Calu3 (cell line): ENCODE results near the gene CES2. TPM values are rescaled to one million over a fixed set of nuclear protein-coding genes. Genes with fewer than 3 reads are reported as not detected.

Experiments used
- BruUV-seq: library from RNA; stranded (reverse); fragments of 400-500 nt; replicated peaks from 2 replicates; lab custom pipeline; 2021; lab: Mats Ljungman, UMichigan
- CTCF ChIA-PET: fragments of 300-600 bp; sonication (Branson Sonifier 250); formaldehyde crosslinking; loops from one replicate; lab custom pipeline; 2022; ENCODE audit warnings: antibody characterized with exemption; lab: Charles Lee
- DNase-seq: peaks from one replicate; pipeline ENCODE4 v3.0.0; 2022
- H3K27ac Mint-ChIP-seq: one replicate; pipeline ENCODE4 v1.8.0; 2022; ENCODE audit warnings: mixed read lengths; ENCODE audit not compliant: unreplicated experiment
- H3K27me3 Mint-ChIP-seq: one replicate; pipeline ENCODE4 v1.8.0; 2022; ENCODE audit warnings: mixed read lengths; ENCODE audit not compliant: unreplicated experiment
- H3K36me3 Mint-ChIP-seq: one replicate; pipeline ENCODE4 v1.8.0; 2022; ENCODE audit warnings: mild to moderate bottlenecking, moderate library complexity, mixed read lengths; ENCODE audit not compliant: insufficient read depth, unreplicated experiment
- H3K4me1 Mint-ChIP-seq: one replicate; pipeline ENCODE4 v1.8.0; 2022; ENCODE audit warnings: mild to moderate bottlenecking, low read depth, mixed read lengths; ENCODE audit not compliant: unreplicated experiment
- H3K4me3 Mint-ChIP-seq: one replicate; pipeline ENCODE4 v1.8.0; 2022; ENCODE audit warnings: mild to moderate bottlenecking, low read depth, moderate library complexity, mixed read lengths; ENCODE audit not compliant: unreplicated experiment
- H3K9me3 Mint-ChIP-seq: one replicate; pipeline ENCODE4 v1.8.0; 2022; ENCODE audit warnings: low read depth, mixed read lengths; ENCODE audit not compliant: unreplicated experiment
- CTCF ChIP-seq: fragments of 200-600 bp; IDR thresholded peaks from one replicate; pipeline ENCODE4 v1.8.0; 2022; ENCODE audit warnings: antibody characterized with exemption; ENCODE audit not compliant: unreplicated experiment
- intact Hi-C: fragments of 100-400 bp; cut with micrococcal nuclease; formaldehyde crosslinking; loops from one replicate; pipeline ENCODE4 v1.10.0; 2022; ENCODE audit not compliant: unreplicated experiment
- total RNA-seq: library from RNA; stranded (reverse); gene quantifications from 2 replicates; pipeline ENCODE4 v1.2.3, GENCODE V29; 2022

The CES2 gene
- total RNA-seq, 1 experiment from 2014 or later = 61.1 TPM

- TF ChIP-seq CTCF = no peak
- H3K36me3 Mint-ChIP-seq = peaks cover 26% of the 10 kb centered on the region
- CTCF ChIA-PET = interaction anchor here (0.6 to 4.1 kb wide), 8 partner anchors 10 to 296 kb away, joined by 4 to 23 read pairs (median 4); partner anchors contain the start of gene PDP2
- BruUV-seq = no TSS peak
- H3K4me3 Mint-ChIP-seq = no peak overlapping the region
- peak; percentile 78 for DNase-seq
- intact Hi-C loops = no loop called here
- peak overlapping the region; percentile 50 for H3K27ac Mint-ChIP-seq
- no peaks in the 10 kb centered on the region for H3K9me3 Mint-ChIP-seq
- peaks cover 46% of the 10 kb centered on the region for H3K4me1 Mint-ChIP-seq
- peaks cover 35% of the 10 kb centered on the region for H3K27me3 Mint-ChIP-seq
Measured at GRCh38 chr16:66926961-66927436, 8.3 kb upstream of the CES2 start.

GRCh38 chr16:66927918-66928649 lies 7.2 kb upstream of the CES2 start:
- Mint-ChIP-seq H3K4me3 (no peak overlapping the region), H3K9me3 (no peaks in the 10 kb centered on the region), H3K27me3 (peaks cover 33% of the 10 kb centered on the region), H3K27ac (peak overlapping the region; percentile 50), H3K36me3 (peaks cover 33% of the 10 kb centered on the region), H3K4me1 (peaks cover 57% of the 10 kb centered on the region)
- intact Hi-C loops = loop anchor here (2.0 kb wide), 1 partner anchor 33 kb away; no protein-coding TSS in a partner anchor
- no TSS peak for BruUV-seq
- CTCF ChIA-PET = interaction anchor here (0.5 to 4.1 kb wide), 8 partner anchors 9 to 60 kb away, joined by 3 to 23 read pairs (median 4); partner anchors contain the start of genes CDH16 and PDP2
- TF ChIP-seq CTCF = no peak
- DNase-seq = no peak

GRCh38 chr16:66928702-66929388 lies 6.5 kb upstream of the CES2 start:
- intact Hi-C loops = loop anchor here (2.0 kb wide), 1 partner anchor 34 kb away; no protein-coding TSS in a partner anchor

More at GRCh38 chr16:66928702-66929388, 6.5 kb upstream of the CES2 start:
- peak; percentile 23 for TF ChIP-seq CTCF
- peak; percentile 49 for DNase-seq
- Mint-ChIP-seq H3K4me1 (peaks cover 64% of the 10 kb centered on the region), H3K4me3 (no peak overlapping the region), H3K27me3 (peaks cover 26% of the 10 kb centered on the region), H3K9me3 (no peaks in the 10 kb centered on the region), H3K36me3 (peaks cover 41% of the 10 kb centered on the region), H3K27ac (no peak overlapping the region)
- CTCF ChIA-PET = interaction anchor here (0.6 to 4.1 kb wide), 6 partner anchors 10 to 61 kb away, joined by 3 to 23 read pairs (median 3); partner anchors contain the start of gene CDH16
- BruUV-seq = no TSS peak
